SKM-1 treated with dmso at 0.1 percent for 144 hours (cell line): ENCODE measurements around the gene PTGR3.
A peak's percentile ranks its signal among the peaks of the same experiment; 100 is the strongest.

Experiments
- DNase-seq: peaks from one replicate; lab custom pipeline; 2025; ENCODE audit not compliant: unreplicated experiment; lab: John Stamatoyannopoulos, UW

PTGR3 gene, protein sequence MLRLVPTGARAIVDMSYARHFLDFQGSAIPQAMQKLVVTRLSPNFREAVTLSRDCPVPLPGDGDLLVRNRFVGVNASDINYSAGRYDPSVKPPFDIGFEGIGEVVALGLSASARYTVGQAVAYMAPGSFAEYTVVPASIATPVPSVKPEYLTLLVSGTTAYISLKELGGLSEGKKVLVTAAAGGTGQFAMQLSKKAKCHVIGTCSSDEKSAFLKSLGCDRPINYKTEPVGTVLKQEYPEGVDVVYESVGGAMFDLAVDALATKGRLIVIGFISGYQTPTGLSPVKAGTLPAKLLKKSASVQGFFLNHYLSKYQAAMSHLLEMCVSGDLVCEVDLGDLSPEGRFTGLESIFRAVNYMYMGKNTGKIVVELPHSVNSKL

DNA sequence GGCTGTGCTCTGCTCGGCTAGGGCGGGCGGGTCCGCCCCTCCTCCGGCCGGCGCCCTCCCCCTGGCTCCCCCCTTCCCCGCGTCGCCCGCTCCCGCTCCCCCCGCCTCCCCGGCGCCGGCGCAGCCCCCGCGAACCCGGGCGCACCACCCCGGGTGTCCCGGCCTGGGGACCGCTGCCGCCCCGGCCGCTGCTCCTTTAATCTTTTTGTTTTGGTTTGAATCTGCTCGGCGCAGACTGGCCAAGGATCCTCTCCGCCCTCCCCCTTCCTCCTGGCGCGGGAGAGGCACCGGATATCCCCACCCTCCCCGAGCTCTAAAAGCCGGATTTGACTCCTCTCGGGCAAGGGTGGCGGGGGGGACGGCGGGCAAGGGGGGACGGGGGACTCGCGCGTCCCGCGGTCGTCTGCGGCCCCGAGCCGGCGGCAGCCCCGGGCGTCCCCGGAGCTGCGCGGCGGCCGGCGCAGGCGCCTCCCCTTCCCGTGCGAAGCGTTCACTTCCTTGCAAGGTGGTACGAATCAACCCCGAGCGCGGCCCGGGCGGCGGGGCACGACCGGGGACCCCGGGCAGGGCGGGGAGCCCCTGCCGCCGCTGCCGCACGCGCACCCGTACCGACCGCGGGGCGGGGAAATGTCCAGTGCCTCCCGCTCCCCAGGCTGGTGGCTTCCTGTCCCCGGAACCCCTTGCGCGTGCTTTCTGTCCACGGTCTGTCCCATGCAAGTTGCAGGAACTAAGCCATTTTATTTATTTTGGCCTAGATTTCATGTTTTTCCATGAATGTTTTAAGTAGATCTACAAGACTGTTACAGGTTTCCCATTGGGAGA lies at the start of gene PTGR3:
PTGR3 (minus strand) TSS at position 11 of the 822 bp plus-strand sequence. CDS start 81 bp downstream, outside the sequence.
- peak; percentile 81 for DNase-seq

DNA sequence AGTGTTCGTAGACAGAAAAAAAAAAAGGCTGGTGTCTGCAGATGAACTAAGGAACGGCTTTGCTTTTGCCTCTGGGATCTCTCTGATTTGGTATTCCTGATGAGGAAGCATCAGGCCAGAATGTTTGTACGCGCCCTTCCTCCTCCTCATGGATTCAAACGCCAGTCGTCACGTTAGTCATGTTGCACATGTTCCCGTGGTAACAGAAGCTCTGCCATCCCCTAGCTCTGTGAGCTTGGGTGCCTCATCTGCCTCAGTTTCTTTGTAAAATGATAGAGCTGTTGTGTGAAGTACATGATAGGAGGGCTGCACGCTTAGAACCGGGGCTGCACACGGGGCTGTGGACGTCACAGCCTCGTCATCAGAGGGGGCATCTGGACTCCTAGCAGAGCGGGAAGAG lies 48.7 kb upstream of the PTGR3 start:
- no peak for DNase-seq

DNA sequence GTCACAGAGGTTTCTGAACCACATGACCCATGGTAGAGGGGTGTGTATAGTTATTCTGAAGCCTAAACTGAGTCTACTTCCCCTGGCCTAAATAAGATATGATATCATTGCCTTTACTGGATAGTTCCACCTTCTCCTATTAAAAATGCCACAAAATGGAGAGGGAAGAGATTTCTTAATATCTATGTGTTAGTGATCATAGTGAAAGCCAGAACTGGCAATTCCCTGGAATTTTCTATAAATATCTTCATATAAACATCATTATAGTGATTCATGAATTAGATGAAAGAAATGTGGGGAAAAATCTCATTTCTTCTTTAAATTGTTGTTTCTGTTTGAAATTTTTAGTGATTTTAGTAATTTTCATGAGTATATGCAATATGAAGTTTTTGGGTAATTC lies 47.4 kb upstream of the PTGR3 start:
- DNase-seq, result no peak

DNA sequence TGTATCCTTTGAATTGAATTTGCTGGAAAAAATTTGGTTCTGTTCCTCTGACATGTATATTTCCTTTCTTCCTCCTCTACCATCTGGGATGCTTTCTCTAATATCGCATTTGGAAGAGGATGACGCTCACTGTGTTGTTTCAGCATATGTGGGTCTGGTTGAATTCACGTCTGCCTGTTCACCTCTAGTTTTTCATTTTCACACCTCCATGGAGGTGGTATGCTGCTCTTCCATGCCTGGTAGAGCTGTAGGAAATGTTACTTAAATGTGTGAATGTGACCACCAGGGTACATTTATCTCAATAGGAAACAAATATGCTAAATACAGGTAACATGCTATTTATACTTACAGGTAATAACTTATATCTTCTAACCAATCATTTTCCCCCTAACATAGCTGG lies 46.2 kb upstream of the PTGR3 start:
- DNase-seq, result no peak

DNA sequence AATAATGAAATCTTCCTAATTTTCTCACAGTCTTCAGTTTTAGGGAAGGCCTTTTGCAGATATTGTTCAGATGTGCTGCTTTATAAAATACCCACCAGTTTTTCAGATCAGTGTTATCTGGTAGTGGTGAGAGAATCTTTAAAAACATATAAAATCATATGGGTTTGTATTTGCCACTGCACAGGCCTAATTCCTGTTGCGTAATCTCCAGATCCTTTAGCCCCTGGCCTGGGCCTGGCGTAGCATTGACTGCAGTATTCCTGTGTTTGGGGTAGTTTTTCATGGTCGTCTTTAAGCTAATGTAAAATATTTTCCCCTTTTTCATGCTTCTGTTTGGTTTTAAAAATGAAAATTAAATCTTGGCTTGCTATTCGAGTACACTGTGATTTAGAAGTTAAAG lies 44.8 kb upstream of the PTGR3 start:
- DNase-seq, result no peak

DNA sequence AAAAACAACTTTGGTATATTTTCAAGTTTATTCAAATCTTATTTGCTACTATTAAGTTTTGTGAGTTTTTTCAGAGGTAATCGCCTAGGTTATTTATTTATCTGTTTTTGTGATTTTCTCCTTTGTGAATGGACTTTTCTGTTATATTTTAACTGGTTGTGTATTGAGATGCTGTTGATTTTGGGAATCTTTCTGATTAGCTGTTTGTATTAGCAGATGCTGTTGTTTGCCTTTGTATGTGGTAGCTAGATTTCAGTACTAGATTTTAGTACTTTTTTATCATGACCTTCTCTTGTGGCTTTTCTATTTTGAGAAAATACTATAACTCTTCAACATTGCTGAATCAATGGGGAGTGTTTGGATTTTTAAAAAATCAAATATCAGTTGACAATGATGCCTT lies 44.1 kb upstream of the PTGR3 start:
- DNase-seq, result no peak

DNA sequence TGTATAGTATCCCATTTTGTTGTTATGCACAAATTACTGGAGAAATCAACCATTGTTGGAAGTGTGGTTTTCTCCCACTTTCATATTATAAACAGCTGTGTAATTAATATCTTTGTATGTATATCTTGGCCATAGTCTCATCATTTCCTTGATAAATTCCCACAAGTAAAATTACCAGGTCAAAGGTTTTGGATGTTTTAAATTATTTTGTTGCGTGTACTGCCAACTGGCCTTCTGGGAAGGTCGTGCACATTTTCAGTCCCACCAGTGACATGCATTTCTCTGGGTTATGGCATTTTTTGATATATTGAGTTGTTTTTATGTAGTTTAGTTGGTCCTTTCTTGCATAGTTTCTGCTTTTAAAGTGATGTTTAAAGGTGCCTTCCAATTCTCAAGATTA lies 43.2 kb upstream of the PTGR3 start:
- no peak for DNase-seq

DNA sequence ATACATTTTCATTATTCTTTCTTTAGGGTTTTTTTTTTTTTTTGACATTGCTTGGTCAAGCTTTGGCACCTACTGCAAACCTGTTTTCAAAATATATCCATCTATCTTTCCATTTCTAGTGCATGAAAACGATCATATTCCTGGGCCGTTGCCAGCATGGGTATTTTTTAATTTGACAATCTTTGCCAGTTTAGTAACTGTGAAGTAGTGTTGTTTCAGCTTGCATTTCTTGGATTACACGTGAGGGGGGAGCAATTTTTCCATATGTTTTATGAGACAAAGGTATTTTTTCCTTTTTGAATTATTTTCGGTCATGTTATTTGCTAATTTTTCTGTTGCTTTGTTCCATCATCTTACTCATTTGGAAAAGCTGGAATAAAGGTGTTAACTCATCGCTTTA lies 42.5 kb upstream of the PTGR3 start:
- DNase-seq, result no peak

DNA sequence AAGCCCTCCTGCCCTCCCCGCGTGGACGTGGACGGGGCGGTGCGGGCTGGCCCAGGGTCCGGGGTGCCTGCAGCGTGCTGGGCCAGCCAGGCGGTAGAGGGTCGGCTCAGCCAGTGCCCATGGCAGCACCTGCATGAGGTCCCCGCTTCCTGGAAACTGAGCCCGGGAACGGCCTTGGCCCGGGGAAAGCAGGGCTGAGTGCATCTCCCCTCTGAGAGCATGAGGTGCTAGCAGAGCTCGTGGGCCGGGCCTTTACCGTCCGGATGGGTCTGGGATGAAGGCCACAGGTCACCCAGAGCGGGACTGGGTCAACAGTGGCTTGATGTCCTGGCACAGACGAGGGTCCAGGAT lies 41.5 kb upstream of the PTGR3 start:
- no peak for DNase-seq

DNA sequence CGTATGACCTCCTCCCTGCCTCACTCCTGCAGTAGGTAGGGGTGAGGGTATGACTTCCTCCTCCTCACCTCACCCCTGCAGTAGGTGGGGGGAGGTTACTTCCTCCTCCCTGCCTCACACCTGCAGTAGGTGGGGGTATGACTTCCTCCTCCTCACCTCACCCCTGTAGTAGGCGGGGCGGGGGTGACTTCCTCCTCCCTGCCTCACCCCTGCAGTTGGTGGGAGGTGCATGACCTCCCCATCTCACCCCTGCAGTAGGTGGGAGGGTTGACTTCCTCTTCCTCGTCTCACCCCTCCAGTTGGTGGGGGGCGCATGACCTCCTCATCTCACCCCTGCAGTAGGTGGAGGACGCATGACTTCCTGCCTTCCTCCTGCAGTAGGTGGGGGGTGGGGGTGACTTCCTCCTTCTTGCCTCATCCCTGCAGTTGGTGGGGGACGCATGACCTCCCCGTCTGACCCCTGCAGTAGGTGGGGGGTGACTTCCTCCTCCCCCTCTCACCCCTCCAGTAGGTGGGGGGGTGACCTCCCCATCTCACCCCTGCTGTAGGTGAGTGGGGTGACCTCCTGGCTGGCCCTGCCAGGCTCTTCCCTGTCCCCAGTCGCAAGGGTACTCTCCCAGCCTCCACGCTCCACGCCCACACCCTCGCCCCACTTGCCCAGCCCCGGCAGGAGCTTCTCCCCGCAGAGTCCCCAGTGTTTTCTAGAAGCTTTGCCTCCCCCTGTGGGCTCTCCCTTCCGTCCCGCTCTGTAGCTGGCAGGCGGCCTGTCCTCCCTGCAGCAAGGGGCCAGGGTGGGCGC lies 40.9 kb upstream of the PTGR3 start:
- DNase-seq, result peak; percentile 54

DNA sequence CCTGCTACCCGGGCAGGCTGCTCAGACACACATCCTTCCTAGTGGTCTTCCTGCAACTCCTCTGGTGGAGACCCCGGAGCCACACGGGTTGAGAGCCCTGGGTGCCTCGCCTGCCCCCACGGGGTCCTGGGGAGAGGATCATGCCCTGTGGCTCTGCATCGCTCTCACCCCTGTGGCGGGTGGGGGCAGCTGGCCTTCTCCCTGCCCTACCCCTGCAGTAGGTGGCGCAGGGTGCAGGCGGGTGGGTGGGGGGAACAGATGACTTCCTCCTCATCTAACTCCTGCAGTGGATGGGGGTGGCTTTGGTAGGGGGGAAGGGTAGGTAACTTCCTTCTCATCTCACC lies 40.2 kb upstream of the PTGR3 start:
- DNase-seq, result no peak

DNA sequence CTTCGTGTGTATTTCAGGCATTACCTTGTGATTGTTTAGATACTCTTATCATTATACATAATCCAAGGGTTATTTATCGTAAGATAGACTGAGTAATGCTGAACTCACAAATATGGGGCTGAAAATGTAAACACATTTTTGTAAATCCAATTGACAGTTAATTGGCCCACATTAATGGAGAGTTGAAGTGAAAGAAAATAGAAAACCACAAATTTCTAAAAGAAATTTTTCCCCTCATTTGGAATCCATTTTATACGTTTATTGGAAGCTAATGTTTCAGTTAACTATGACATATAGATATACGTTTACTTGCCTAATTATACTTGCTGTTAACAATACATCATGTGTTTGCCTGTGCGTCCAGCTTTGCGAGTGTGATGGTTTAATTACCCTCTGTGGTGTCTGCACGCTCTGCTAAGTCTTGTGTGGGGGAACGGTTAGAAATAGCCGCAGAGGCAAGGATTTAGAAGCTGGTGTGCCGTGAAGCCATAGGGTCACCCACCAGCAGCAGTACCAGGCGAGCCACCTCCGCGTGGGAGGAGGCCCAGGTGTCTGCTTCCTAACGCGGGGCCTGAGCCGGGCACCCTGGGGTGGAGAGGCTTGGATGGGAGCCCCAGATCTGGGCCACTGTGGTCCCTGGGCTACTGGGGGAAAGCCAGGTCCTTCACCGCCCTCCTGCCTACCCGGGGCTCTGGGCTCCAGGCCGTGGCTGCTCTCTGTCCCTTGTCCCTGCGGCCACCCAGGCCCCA lies 39.7 kb upstream of the PTGR3 start:
- no peak for DNase-seq

DNA sequence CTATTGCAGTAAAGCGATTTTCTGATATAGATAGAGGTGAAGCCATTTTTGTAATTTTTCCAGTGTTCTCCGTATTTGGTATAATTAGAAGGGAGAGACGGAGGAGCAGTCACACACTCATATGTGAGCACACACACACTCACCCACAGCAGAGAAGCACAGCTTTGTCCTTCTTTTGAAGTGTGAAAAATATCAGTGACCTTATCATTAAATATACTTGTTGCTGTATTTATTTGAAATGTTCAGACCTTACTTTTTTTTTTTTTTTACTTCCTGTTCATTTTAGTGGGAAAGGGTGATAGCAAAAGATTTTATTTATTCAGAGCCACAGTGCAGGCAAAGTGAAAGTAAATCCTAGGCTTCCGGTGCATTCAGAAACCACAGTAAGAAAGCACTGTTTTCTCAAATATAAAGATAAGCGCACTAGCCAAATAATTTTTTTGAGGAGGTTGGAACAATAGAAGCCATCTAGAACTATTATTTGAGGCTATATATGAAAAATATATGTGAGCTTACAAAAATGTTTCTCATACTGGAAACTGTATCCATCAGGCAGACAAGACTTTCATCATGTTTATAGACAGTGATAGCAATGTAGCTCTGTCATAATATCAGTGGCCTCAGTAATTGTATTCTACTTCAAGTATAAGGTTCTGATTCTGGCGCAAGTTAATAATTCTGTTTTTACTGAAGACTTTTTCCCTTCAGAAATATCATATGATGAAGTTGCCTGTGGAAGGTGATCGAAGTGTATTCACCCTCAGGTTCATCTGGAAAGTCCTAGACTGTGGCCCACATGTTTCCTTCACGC lies 38.9 kb upstream of the PTGR3 start:
- DNase-seq, result no peak

DNA sequence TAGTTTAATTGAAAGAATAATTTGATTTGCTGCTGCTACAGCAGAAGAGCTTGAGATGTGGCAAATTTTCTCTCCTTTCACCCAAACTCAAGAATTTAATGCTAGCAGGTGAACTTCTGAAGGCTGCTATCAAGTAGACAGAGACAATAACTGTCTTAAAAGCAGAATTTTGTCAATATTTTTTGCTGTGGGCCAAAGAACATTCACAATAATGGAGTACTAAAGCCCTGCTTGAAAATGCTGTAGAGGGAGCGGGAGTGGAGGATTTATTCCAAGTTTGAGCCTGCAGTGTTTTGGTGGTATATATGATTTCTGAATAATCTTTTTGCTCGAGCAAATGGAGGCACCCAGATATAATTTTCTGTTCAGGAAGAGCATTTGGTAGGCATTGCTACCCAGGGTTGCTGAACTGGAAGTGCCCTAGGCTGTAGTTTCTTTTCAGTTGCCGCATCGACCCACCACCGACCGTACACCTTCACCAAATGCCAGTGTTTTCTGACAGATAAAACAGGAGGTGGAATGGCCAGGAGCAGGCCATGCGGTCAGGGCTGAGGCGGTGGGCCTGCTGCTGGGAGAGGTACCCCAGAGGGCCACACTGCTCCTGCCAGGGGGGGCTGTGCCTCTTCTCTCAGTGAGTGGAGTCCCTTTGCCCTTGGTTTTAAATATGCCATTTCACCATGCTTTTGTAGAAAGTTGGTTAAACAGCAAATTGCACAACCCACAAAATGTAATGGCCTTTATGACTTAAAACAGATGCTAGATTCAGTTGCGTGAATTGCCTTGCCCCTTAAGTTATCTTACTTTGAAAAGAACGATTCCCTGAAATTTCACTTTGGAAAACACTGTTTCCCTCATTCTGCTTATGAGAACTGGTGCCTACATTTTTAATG lies 38.0 kb upstream of the PTGR3 start:
- no peak for DNase-seq

DNA sequence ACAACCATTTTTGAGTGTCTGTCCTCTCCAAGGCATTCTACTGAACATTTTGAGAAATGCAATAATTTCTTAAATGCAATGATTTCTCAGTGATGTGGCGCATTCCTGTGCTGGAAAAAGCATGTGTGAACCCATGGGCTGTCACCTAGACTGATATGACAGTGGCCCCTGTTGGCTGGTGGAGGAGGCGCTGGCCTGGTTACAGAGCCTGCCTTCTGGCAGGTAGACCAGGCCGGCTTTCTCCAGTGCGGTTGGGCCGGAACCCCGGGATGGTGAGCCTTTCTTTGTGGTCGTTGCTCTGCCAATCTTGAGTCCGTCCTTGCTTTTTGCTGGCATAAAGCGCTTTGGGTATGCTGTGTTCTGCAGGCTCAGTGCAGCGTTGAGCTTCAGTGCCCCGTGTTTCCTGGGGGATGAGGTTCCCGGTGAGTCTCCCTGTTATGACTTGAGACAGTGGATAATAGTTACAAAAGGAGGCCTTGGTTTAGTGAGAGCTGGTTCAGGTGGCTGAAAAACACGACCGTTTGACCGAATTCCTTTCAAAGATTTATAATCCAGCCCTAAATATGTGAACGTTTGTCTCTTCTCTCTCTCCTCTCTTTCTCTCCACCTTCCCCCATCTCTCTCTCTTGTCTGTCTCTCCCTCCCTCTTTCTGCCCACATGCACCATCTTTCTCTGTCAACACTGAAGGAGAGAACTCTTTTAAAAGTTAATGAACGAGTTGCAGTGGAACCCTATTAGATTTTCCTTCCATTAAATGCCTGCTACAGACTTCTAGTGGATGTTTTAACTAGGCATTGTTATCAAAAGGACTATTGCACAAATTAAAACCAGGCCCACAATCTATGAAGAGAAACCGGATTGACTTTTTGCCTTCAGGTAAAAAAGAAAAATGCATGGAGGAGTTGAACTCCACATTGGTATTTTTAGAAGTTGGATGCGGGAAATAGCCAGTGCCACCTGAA lies 35.7 kb upstream of the PTGR3 start:
- no peak for DNase-seq

DNA sequence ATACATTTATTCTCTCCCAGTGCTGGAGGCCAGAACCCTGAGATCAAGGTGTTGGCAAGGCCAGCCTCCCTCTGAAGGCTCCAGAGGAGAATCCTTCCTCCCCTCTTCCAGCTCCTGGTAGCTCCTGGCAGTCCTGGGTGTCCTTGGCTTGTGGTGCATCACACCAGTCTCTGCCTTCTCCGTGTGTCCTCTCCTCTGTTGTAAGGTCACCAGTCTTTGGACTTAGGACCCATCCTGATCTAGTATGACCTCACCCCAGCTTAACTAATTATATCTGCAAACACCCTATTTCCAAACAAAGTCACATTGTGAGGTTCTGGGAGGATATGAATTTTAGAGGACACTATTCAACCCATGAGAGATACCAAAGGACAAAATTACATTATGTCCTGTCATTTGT lies 32.8 kb upstream of the PTGR3 start:
- DNase-seq, result no peak

DNA sequence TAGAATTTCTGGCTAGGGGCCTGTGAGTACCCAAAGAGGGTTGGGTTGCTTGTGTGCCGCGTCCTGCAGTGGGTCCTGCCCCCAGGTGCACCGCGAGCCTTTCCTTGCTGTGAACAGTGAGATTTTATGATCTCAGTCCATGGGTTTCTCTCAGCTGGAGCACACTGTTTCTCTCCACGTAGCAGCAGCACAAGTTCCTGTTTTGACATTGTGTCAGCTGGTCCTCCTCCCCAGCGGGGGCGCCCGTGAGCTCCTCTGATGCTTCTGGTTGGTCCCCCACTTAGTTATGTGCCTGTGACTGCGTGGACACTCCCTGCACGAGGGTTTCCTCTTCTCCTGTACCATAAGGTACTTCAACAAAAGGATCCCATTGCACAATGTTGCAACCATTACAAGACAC lies 31.5 kb upstream of the PTGR3 start:
- no peak for DNase-seq

DNA sequence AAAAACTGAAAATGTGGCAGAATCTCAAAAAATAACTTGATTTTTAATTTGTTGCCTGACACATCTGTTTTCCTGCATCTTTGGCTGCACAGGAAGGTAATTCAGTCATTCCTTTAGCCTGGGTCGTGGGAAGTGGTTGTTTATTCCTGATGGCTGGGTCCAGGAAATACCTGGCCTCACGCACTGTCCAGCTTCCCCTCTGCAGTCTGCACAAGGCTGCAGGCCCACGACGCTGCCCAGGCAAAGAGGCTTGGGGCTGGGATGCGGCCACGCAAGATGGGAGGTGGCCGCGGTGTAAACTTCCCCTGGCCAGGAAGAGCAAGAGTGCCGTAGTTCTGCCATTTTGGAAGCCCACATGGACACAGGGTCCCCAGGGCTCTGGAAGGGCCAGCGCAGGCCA lies 29.8 kb upstream of the PTGR3 start:
- no peak for DNase-seq
